ENCODE data around the gene RAPSN. TPM values are rescaled to one million over a fixed set of nuclear protein-coding genes. Genes with fewer than 3 reads are reported as not detected.

The RAPSN gene
- total and polyA plus RNA-seq, 2 donors (not counting 3 experiments of a cell fraction or from before 2014, with no cell fraction given) = 0.18 to 1.6 TPM

GRCh38 chr11:47442514-47442913 is 6.4 kb downstream of the RAPSN start:
- dilution Hi-C loops (cut with MboI; ENCODE audit: extremely low pct_ligation_motif_present, low sequenced_read_pairs) (no loop called here), intact Hi-C loops (cut with micrococcal nuclease) (no loop called here)
- H2AFZ ChIP-seq (ENCODE audit: low read depth, low read length) = no peak overlapping the region
- no peaks in the 10 kb centered on the region for H3K4me1 ChIP-seq (ENCODE audit: control insufficient read depth, extremely low read depth, insufficient read depth, low read length)
- no peaks in the 10 kb centered on the region for H3K9me3 ChIP-seq (replicated peaks; ENCODE audit: control insufficient read depth, insufficient read depth, low read length)
- no peak for TF ChIP-seq CTCF (IDR thresholded peaks at IDR 0.05; ENCODE audit: extremely low read depth in 1 of 2, insufficient read depth in 1 of 2, low read depth in 1 of 2, low read length in 2 of 2)
- no peak for TF ChIP-seq POLR2A (IDR thresholded peaks at IDR 0.05; ENCODE audit: low read depth, low read length)
- no peak for TF ChIP-seq GATA2 (IDR thresholded peaks at IDR 0.05; ENCODE audit: insufficient read depth, insufficient read length, low read depth, low read length)
- no peak for TF ChIP-seq FOS (IDR thresholded peaks at IDR 0.05; ENCODE audit: borderline replicate concordance, insufficient read depth, low read length)
- no peak for TF ChIP-seq JUN (IDR thresholded peaks at IDR 0.05; ENCODE audit: borderline replicate concordance, insufficient read depth, insufficient read length, low read depth)
- no peak for TF ChIP-seq POLR2AphosphoS5 (IDR thresholded peaks at IDR 0.05; ENCODE audit: insufficient read depth, low read depth, low read length)
- no peak for TF ChIP-seq MYC (IDR thresholded peaks at IDR 0.05; ENCODE audit: low read depth, low read length)
- no peak for TF ChIP-seq MAX (IDR thresholded peaks at IDR 0.05; ENCODE audit: insufficient read depth, insufficient read length)
- no peak for TF ChIP-seq EZH2 (IDR thresholded peaks at IDR 0.05; ENCODE audit: borderline replicate concordance, low read depth, low read length, severe bottlenecking)
- H4K20me1 ChIP-seq (replicated peaks; ENCODE audit: control insufficient read depth, extremely low read depth, insufficient read depth, low read length) = no peaks in the 10 kb centered on the region
- no TSS peak for BruUV-seq (replicated peaks)
- H3K4me3 ChIP-seq (replicated peaks in 1 of 3; ENCODE audit: insufficient read depth in 1 of 3, low read depth in 1 of 3, low read length in 3 of 3) = no peak overlapping the region
- H3K27ac ChIP-seq (ENCODE audit: insufficient read depth, low read depth, low read length) = no peak overlapping the region
- H3K27me3 ChIP-seq (ENCODE audit: control insufficient read depth in 2 of 2, insufficient read depth in 2 of 2, low read length in 2 of 2) = no peaks in the 10 kb centered on the region
- no peaks in the 10 kb centered on the region for H3K9me1 ChIP-seq (replicated peaks; ENCODE audit: control insufficient read depth, extremely low read depth, insufficient read depth, low read length)
- ChIA-PET POLR2A (no interaction called here), CTCF (interaction anchor here (0.7 to 2.3 kb wide), 4 partner anchors 12 to 26 kb away, joined by 3 to 13 read pairs (median 3); no protein-coding TSS in a partner anchor)
- H3K36me3 ChIP-seq (ENCODE audit: control insufficient read depth in 2 of 2, extremely low read depth in 1 of 2, insufficient read depth in 2 of 2, low read length in 2 of 2) = no peaks in the 10 kb centered on the region
- H3K4me2 ChIP-seq (ENCODE audit: insufficient read depth, low read length) = no peak overlapping the region
- FAIRE-seq (no peak), DNase-seq (ENCODE audit: low read depth, low spot score) (no peak)
- H3K79me2 ChIP-seq (ENCODE audit: control insufficient read depth, insufficient read depth, low read length) = no peaks in the 10 kb centered on the region
- H3K9ac ChIP-seq (replicated peaks; ENCODE audit: extremely low read depth, insufficient read depth, low read length) = no peak overlapping the region

Data from endothelial cell of umbilical vein (primary cell).